ENCODE data around the gene SLC2A4.

DNA sequence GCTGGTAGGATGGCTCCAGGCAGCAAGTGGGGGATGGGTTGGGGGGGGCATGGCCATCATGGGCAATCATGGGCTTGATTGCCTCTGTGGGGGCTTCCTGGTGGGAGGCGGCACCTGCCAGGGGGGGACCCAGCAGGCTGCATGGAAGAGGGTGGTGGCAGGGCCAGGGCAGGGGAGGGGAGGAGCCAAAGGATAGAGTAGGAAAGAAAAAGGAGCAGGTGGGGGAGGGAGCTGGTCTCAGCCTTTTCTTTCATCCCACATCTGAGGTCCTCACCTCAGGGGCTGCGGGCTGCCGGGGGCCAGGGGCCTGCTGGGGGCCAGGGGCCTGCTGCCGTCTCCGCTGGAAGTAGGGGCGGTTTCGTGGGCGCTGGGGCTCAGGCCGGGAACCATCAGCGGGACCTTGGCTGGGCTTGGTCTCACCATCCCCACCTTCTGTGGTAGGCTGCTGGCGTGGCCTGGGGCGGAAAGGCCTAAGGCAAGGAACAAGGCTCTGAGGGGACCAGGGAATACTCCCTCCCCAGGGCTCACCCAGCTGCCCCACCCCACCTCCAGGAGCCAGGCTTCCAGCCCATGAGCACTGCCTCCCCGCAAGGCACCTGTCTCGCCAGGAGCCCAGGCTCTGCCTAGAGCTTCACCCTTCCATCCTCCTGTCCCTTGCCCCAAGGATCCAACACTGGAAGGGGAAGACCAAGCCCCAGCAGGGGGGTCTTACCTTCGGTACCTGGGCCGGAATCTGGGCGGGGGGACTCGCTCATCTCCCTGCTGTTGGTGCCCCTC, 7.9 kb downstream of the SLC2A4 start:
- TF ChIP-seq, protein P1, sequence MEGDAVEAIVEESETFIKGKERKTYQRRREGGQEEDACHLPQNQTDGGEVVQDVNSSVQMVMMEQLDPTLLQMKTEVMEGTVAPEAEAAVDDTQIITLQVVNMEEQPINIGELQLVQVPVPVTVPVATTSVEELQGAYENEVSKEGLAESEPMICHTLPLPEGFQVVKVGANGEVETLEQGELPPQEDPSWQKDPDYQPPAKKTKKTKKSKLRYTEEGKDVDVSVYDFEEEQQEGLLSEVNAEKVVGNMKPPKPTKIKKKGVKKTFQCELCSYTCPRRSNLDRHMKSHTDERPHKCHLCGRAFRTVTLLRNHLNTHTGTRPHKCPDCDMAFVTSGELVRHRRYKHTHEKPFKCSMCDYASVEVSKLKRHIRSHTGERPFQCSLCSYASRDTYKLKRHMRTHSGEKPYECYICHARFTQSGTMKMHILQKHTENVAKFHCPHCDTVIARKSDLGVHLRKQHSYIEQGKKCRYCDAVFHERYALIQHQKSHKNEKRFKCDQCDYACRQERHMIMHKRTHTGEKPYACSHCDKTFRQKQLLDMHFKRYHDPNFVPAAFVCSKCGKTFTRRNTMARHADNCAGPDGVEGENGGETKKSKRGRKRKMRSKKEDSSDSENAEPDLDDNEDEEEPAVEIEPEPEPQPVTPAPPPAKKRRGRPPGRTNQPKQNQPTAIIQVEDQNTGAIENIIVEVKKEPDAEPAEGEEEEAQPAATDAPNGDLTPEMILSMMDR (conservative IDR thresholded peaks at IDR 0.05), result no peak
- TF ChIP-seq EZH2 (IDR thresholded peaks at IDR 0.05; ENCODE audit: low read depth), result no peak
